ENCODE data around the gene TNFSF10. TPM values are rescaled to one million over a fixed set of nuclear protein-coding genes. Genes with fewer than 3 reads are reported as not detected.
A peak's percentile ranks its signal among the peaks of the same experiment; 100 is the strongest.
"Not testable (repeated sequence)": the region's sequence is repeated elsewhere in the genome, so short reads cannot be mapped to it uniquely, and the experiment has no call there.

Gene TNFSF10
- total RNA-seq, 1 donor from 2014 or later, result 7.4 TPM

- intact Hi-C loops (cut with micrococcal nuclease), result no loop called here
- ChIA-PET CTCF (no interaction called here), POLR2A (no interaction called here)
- no peak for DNase-seq
- Mint-ChIP-seq H3K27me3 (no peaks in the 10 kb centered on the region), H3K9me3 (no peaks in the 10 kb centered on the region), H3K27ac (no peak overlapping the region), H3K4me3 (no peak overlapping the region), H3K36me3 (ENCODE audit: low read depth) (no peaks in the 10 kb centered on the region), H3K4me1 (peaks cover 40% of the 10 kb centered on the region)
- TF ChIP-seq, protein P1, sequence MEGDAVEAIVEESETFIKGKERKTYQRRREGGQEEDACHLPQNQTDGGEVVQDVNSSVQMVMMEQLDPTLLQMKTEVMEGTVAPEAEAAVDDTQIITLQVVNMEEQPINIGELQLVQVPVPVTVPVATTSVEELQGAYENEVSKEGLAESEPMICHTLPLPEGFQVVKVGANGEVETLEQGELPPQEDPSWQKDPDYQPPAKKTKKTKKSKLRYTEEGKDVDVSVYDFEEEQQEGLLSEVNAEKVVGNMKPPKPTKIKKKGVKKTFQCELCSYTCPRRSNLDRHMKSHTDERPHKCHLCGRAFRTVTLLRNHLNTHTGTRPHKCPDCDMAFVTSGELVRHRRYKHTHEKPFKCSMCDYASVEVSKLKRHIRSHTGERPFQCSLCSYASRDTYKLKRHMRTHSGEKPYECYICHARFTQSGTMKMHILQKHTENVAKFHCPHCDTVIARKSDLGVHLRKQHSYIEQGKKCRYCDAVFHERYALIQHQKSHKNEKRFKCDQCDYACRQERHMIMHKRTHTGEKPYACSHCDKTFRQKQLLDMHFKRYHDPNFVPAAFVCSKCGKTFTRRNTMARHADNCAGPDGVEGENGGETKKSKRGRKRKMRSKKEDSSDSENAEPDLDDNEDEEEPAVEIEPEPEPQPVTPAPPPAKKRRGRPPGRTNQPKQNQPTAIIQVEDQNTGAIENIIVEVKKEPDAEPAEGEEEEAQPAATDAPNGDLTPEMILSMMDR (IDR thresholded peaks at IDR 0.05), result no peak
- no peak for ATAC-seq (ENCODE audit: low read depth)
Measured at GRCh38 chr3:172525116-172525613, 1.9 kb upstream of the TNFSF10 start.

GRCh38 chr3:172524611-172525010 lies 1.4 kb upstream of the TNFSF10 start:
- intact Hi-C loops (cut with micrococcal nuclease), result no loop called here
- H3K27ac Mint-ChIP-seq, result no peak overlapping the region
- no peaks in the 10 kb centered on the region for H3K36me3 Mint-ChIP-seq (ENCODE audit: low read depth)

GRCh38 chr3:172521837-172522726 lies 1.1 kb downstream of the TNFSF10 start:
- intact Hi-C loops (cut with micrococcal nuclease), result loop anchor here (2.0 kb wide), 3 partner anchors 13 to 31 kb away; no protein-coding TSS in a partner anchor
- H3K9me3 Mint-ChIP-seq; H3K36me3 Mint-ChIP-seq (ENCODE audit: low read depth); DNase-seq; H3K27me3 Mint-ChIP-seq; ATAC-seq (ENCODE audit: low read depth): not testable (repeated sequence)
- CTCF ChIA-PET, result interaction anchor here (1.0 to 2.1 kb wide), 3 partner anchors 9 to 74 kb away, joined by 3 to 8 read pairs (median 4); no protein-coding TSS in a partner anchor
- Mint-ChIP-seq H3K4me3 (peak overlapping the region; percentile 94), H3K27ac (peak overlapping the region; percentile 93), H3K4me1 (peaks cover 59% of the 10 kb centered on the region)
- POLR2A ChIA-PET, result interaction anchor here (1.6 to 2.2 kb wide), 2 partner anchors 10 to 70 kb away, joined by 8 to 21 read pairs; no protein-coding TSS in a partner anchor

More at GRCh38 chr3:172524611-172525010, 1.4 kb upstream of the TNFSF10 start:
- Mint-ChIP-seq H3K4me1 (peaks cover 46% of the 10 kb centered on the region), H3K27me3 (no peaks in the 10 kb centered on the region), H3K9me3 (no peaks in the 10 kb centered on the region), H3K4me3 (no peak overlapping the region)
- ATAC-seq (ENCODE audit: low read depth) (no peak), DNase-seq (no peak)
- TF ChIP-seq, protein P1 (IDR thresholded peaks at IDR 0.05), result no peak
- CTCF ChIA-PET, result no interaction called here
- POLR2A ChIA-PET, result no interaction called here

GRCh38 chr3:172520301-172520831 lies 2.9 kb downstream of the TNFSF10 start:
- Mint-ChIP-seq H3K4me3 (peak overlapping the region; percentile 94), H3K36me3 (ENCODE audit: low read depth) (peaks cover 22% of the 10 kb centered on the region), H3K27ac (peak overlapping the region; percentile 69), H3K4me1 (peaks cover 74% of the 10 kb centered on the region), H3K9me3 (no peaks in the 10 kb centered on the region), H3K27me3 (no peaks in the 10 kb centered on the region)
- ATAC-seq (ENCODE audit: low read depth) (peak; percentile 26), DNase-seq (no peak)
- intact Hi-C loops (cut with micrococcal nuclease), result no loop called here
- ChIA-PET POLR2A (no interaction called here), CTCF (interaction anchor here (1.0 to 2.0 kb wide), 2 partner anchors 75 to 79 kb away, joined by 4 to 9 read pairs; no protein-coding TSS in a partner anchor)
- TF ChIP-seq, protein P1 (IDR thresholded peaks at IDR 0.05), result no peak

DNA sequence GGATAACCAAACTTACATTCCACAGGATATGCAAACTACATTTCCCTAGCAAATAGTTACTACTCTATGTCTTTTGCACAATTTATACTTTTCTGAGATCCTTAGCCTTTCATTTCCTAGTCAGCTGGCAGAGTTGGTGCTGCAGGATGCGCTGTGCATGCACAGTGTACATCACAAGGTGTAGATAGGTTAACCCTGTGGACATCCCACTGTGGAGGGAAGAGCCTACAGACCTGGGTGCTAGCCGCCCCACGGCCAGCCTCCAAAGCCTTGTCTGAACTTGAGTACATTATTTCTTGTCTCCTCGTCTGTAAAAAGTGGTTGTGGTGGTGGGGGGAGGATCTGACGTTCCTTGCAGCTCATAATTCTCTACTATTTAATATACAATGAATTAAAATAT lies 3.5 kb downstream of the TNFSF10 start:
- no peak for DNase-seq
- peak overlapping the region; percentile 67 for H3K27ac Mint-ChIP-seq

More for the DNA sequence above, 3.5 kb downstream of the TNFSF10 start:
- H3K36me3 Mint-ChIP-seq (ENCODE audit: low read depth), result peaks cover 27% of the 10 kb centered on the region
- TF ChIP-seq, protein P1 (IDR thresholded peaks at IDR 0.05), result no peak
- H3K9me3 Mint-ChIP-seq, result no peaks in the 10 kb centered on the region
- no peak for ATAC-seq (ENCODE audit: low read depth)
- no peaks in the 10 kb centered on the region for H3K27me3 Mint-ChIP-seq
- H3K4me1 Mint-ChIP-seq, result peaks cover 75% of the 10 kb centered on the region
- CTCF ChIA-PET, result interaction anchor here (1.0 to 2.0 kb wide), 2 partner anchors 76 to 80 kb away, joined by 4 to 9 read pairs; no protein-coding TSS in a partner anchor
- H3K4me3 Mint-ChIP-seq, result no peak overlapping the region
- POLR2A ChIA-PET, result no interaction called here
- intact Hi-C loops (cut with micrococcal nuclease), result no loop called here

All from activated B cell treated with CpG ODN at 0.5 μM for 24 hours (primary cell).